NCI-H774 (cell line): ENCODE data around the gene TRAPPC2L.
"Not testable (repeated sequence)": the region's sequence is repeated elsewhere in the genome, so short reads cannot be mapped to it uniquely, and the experiment has no call there.

Source experiments
- DNase-seq: peaks from one replicate; lab custom pipeline; 2025; lab: John Stamatoyannopoulos, UW

The TRAPPC2L gene

GRCh38 chr16:88878356-88878755 is 21.4 kb downstream of the TRAPPC2L start:
- no peak for DNase-seq

GRCh38 chr16:88878967-88879787 is 22.2 kb downstream of the TRAPPC2L start:
- no peak for DNase-seq

GRCh38 chr16:88879788-88880055 is 22.8 kb downstream of the TRAPPC2L start:
- DNase-seq, result no peak

GRCh38 chr16:88880226-88881006 is 23.5 kb downstream of the TRAPPC2L start:
- no peak for DNase-seq

GRCh38 chr16:88881007-88881615 is 24.2 kb downstream of the TRAPPC2L start:
- no peak for DNase-seq

GRCh38 chr16:88881675-88882357 is 24.9 kb downstream of the TRAPPC2L start:
- DNase-seq, result no peak

- no peak for DNase-seq
These were observed 25.6 kb downstream of the TRAPPC2L start for GRCh38 chr16:88882358-88883030.

GRCh38 chr16:88883117-88883895 is 26.4 kb downstream of the TRAPPC2L start:
- no peak for DNase-seq

GRCh38 chr16:88883946-88884345 is 27.0 kb downstream of the TRAPPC2L start:
- DNase-seq, result no peak

- no peak for DNase-seq
These were observed 27.8 kb downstream of the TRAPPC2L start for GRCh38 chr16:88884569-88885271.

GRCh38 chr16:88885693-88886280 is 28.9 kb downstream of the TRAPPC2L start:
- no peak for DNase-seq

- DNase-seq, result no peak
These were observed 29.5 kb downstream of the TRAPPC2L start for GRCh38 chr16:88886420-88886844.

- no peak for DNase-seq
These were observed 30.1 kb downstream of the TRAPPC2L start for GRCh38 chr16:88886845-88887521.

GRCh38 chr16:88888057-88888456 is 31.1 kb downstream of the TRAPPC2L start:
- no peak for DNase-seq

- DNase-seq, result no peak
These were observed 31.8 kb downstream of the TRAPPC2L start for GRCh38 chr16:88888461-88889387.

- not testable (repeated sequence) for DNase-seq
These were observed 32.9 kb downstream of the TRAPPC2L start for GRCh38 chr16:88889702-88890352.

- no peak for DNase-seq
These were observed 34.2 kb downstream of the TRAPPC2L start for GRCh38 chr16:88891083-88891482.

GRCh38 chr16:88892065-88892464 is 35.1 kb downstream of the TRAPPC2L start:
- no peak for DNase-seq
